Endothelial cell (in vitro differentiated cells): ENCODE measurements around the gene CEP78. TPM values are rescaled to one million over a fixed set of nuclear protein-coding genes. Genes with fewer than 3 reads are reported as not detected.

Experiments used
- DNase-seq: peaks from one replicate; pipeline ENCODE4 v3.0.0; 2021; ENCODE audit warnings: low spot score
- H3K27ac Mint-ChIP-seq: one replicate; pipeline ENCODE4 v1.8.0; 2021; ENCODE audit warnings: mixed read lengths, inconsistent platforms; ENCODE audit not compliant: unreplicated experiment
- H3K27me3 Mint-ChIP-seq: one replicate; pipeline ENCODE4 v1.8.0; 2021; ENCODE audit warnings: mild to moderate bottlenecking, moderate library complexity, mixed read lengths, inconsistent platforms; ENCODE audit not compliant: unreplicated experiment
- H3K36me3 Mint-ChIP-seq: one replicate; pipeline ENCODE4 v1.8.0; 2021; ENCODE audit warnings: mild to moderate bottlenecking, low read depth, mixed read lengths, inconsistent platforms; ENCODE audit not compliant: unreplicated experiment
- H3K4me1 Mint-ChIP-seq: one replicate; pipeline ENCODE4 v1.8.0; 2021; ENCODE audit warnings: mild to moderate bottlenecking, mixed read lengths, inconsistent platforms; ENCODE audit not compliant: unreplicated experiment
- H3K4me3 Mint-ChIP-seq: one replicate; pipeline ENCODE4 v1.8.0; 2021; ENCODE audit warnings: mild to moderate bottlenecking, mixed read lengths, inconsistent platforms; ENCODE audit not compliant: unreplicated experiment
- H3K9me3 Mint-ChIP-seq: one replicate; pipeline ENCODE4 v1.8.0; 2021; ENCODE audit warnings: mixed read lengths, inconsistent platforms; ENCODE audit not compliant: unreplicated experiment
- total RNA-seq: library from RNA; stranded (reverse); fragmentation: NEBNext Ultra II Directional; extraction: Animal tissue kit (Norgen Biotek cat#: 25700); gene quantifications from one replicate; pipeline ENCODE4 v1.2.1, GENCODE V29; 2021; ENCODE audit not compliant: unreplicated experiment
- TF ChIP-seq, protein P1 (sequence below): fragments of 200-600 bp; sonication (generic); IDR thresholded peaks from one replicate; pipeline ENCODE4 v1.5.0; 2021; ENCODE audit warnings: antibody characterized with exemption; ENCODE audit not compliant: unreplicated experiment

The CEP78 gene
- total RNA-seq, 1 donor from 2014 or later, result 21.7 TPM

GRCh38 chr9:78300209-78300608 is 64.3 kb downstream of the CEP78 start:
- DNase-seq, result no peak
- TF ChIP-seq, protein P1, sequence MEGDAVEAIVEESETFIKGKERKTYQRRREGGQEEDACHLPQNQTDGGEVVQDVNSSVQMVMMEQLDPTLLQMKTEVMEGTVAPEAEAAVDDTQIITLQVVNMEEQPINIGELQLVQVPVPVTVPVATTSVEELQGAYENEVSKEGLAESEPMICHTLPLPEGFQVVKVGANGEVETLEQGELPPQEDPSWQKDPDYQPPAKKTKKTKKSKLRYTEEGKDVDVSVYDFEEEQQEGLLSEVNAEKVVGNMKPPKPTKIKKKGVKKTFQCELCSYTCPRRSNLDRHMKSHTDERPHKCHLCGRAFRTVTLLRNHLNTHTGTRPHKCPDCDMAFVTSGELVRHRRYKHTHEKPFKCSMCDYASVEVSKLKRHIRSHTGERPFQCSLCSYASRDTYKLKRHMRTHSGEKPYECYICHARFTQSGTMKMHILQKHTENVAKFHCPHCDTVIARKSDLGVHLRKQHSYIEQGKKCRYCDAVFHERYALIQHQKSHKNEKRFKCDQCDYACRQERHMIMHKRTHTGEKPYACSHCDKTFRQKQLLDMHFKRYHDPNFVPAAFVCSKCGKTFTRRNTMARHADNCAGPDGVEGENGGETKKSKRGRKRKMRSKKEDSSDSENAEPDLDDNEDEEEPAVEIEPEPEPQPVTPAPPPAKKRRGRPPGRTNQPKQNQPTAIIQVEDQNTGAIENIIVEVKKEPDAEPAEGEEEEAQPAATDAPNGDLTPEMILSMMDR, result no peak
- Mint-ChIP-seq H3K9me3 (no peaks in the 10 kb centered on the region), H3K4me3 (no peak overlapping the region), H3K27ac (no peak overlapping the region), H3K36me3 (peaks cover 5% of the 10 kb centered on the region), H3K27me3 (peaks cover 10% of the 10 kb centered on the region), H3K4me1 (peaks cover 19% of the 10 kb centered on the region)

GRCh38 chr9:78301466-78301865 is 65.6 kb downstream of the CEP78 start:
- TF ChIP-seq, protein P1, result no peak
- DNase-seq, result no peak
- H3K4me1 Mint-ChIP-seq, result peaks cover 10% of the 10 kb centered on the region
- H3K4me3 Mint-ChIP-seq, result no peak overlapping the region
- H3K36me3 Mint-ChIP-seq, result peaks cover 5% of the 10 kb centered on the region
- H3K27ac Mint-ChIP-seq, result no peak overlapping the region
- H3K9me3 Mint-ChIP-seq, result no peaks in the 10 kb centered on the region
- H3K27me3 Mint-ChIP-seq, result peaks cover 10% of the 10 kb centered on the region

- no peaks in the 10 kb centered on the region for H3K9me3 Mint-ChIP-seq
- no peaks in the 10 kb centered on the region for H3K4me1 Mint-ChIP-seq
- DNase-seq, result no peak
- peaks cover 5% of the 10 kb centered on the region for H3K36me3 Mint-ChIP-seq
- TF ChIP-seq, protein P1, result no peak
- no peak overlapping the region for H3K27ac Mint-ChIP-seq
- peaks cover 8% of the 10 kb centered on the region for H3K27me3 Mint-ChIP-seq
- H3K4me3 Mint-ChIP-seq, result peak overlapping the region; percentile 17
Observed at GRCh38 chr9:78303377-78304062, 67.6 kb downstream of the CEP78 start.

DNA sequence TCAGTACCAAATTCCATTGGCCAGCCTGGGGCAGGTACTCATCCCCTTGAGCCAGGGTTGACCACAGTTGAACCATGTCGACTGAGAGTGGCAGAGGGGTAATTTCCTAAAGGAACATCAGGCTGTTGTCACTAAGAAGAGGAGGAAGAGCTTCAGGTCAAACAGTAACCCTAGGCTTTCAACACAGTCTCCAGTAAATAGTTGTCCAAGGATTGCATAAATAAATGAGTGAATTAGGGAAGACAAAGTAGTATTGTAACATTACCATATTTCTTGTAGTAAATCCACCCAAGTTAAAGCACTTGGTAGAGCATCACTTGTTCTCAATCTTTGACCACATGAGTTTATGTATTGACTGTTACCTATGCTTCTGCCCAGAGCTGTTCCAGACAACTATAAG is 68.5 kb downstream of the CEP78 start:
- H3K9me3 Mint-ChIP-seq, result no peaks in the 10 kb centered on the region
- H3K4me1 Mint-ChIP-seq, result no peaks in the 10 kb centered on the region
- peaks cover 5% of the 10 kb centered on the region for H3K36me3 Mint-ChIP-seq
- TF ChIP-seq, protein P1, result no peak
- peaks cover 8% of the 10 kb centered on the region for H3K27me3 Mint-ChIP-seq
- H3K4me3 Mint-ChIP-seq, result no peak overlapping the region
- no peak for DNase-seq
- H3K27ac Mint-ChIP-seq, result no peak overlapping the region

GRCh38 chr9:78306222-78307076 is 70.6 kb downstream of the CEP78 start:
- DNase-seq, result no peak
- H3K4me1 Mint-ChIP-seq, result no peaks in the 10 kb centered on the region
- H3K27ac Mint-ChIP-seq, result no peak overlapping the region
- peaks cover 5% of the 10 kb centered on the region for H3K36me3 Mint-ChIP-seq
- H3K9me3 Mint-ChIP-seq, result no peaks in the 10 kb centered on the region
- peaks cover 8% of the 10 kb centered on the region for H3K27me3 Mint-ChIP-seq
- TF ChIP-seq, protein P1, result no peak
- H3K4me3 Mint-ChIP-seq, result no peak overlapping the region
